ENCODE data around the gene CLCN7. TPM values are rescaled to one million over a fixed set of nuclear protein-coding genes. Genes with fewer than 3 reads are reported as not detected.

The CLCN7 gene
- polyA plus RNA-seq, 1 donor from 2014 or later = 40.9 TPM

DNA sequence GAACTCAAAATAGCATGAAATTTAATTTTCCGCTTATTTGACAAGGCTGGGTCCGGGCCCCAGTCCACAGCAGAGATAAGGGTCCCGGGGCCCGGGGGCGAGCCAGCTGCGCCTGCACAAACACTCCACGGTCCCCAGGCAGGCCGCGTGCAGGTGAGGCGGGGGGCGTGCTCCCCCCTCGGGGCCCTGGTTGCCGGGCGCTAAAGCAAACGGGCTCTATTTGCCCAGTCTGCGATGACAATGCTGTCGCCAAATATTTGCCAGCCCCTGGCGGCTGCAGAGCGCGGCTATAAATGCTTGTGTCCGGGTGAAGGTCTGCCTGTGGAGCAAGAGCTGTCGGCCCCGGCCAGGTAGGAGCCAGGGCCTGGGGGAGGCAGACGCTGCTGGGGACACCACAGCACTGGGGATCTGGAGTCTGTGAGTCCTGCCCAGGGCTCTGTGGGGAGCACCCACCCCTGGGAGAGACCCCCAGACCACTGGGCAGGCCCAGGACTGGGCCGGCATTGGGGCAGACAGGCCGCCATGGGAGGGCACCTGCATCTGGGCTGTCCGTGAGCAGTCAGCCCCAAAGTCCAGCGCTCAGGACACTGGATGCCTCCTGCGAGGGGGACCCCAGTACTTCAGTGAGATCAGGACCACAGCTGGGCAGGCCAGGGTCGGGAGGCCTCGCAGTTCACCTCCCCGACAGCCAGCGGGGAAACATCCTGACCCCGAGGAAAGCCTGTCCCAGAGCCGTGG lies 43.9 kb downstream of the CLCN7 start, which contains the start of gene PERCC1:
Gene PERCC1, plus strand, starts transcription at position 320 of the 738 bp plus-strand sequence. CDS start 1,516 bp downstream, outside the sequence.
- no peak within 1 kb of the TSS for H2AFZ ChIP-seq (ENCODE audit: low read depth, low read length)
- H4K20me1 ChIP-seq (ENCODE audit: insufficient read depth) = no peaks in the 10 kb centered on the region
- no peak for TF ChIP-seq RAD21 (conservative IDR thresholded peaks at IDR 0.05)
- no peak for TF ChIP-seq SMC3 (conservative IDR thresholded peaks at IDR 0.05; ENCODE audit: poor library complexity)
- TF ChIP-seq EZH2 (IDR thresholded peaks at IDR 0.05; ENCODE audit: borderline replicate concordance, insufficient read depth, low read length, poor library complexity, severe bottlenecking) = no peak
- TF ChIP-seq, protein P1, sequence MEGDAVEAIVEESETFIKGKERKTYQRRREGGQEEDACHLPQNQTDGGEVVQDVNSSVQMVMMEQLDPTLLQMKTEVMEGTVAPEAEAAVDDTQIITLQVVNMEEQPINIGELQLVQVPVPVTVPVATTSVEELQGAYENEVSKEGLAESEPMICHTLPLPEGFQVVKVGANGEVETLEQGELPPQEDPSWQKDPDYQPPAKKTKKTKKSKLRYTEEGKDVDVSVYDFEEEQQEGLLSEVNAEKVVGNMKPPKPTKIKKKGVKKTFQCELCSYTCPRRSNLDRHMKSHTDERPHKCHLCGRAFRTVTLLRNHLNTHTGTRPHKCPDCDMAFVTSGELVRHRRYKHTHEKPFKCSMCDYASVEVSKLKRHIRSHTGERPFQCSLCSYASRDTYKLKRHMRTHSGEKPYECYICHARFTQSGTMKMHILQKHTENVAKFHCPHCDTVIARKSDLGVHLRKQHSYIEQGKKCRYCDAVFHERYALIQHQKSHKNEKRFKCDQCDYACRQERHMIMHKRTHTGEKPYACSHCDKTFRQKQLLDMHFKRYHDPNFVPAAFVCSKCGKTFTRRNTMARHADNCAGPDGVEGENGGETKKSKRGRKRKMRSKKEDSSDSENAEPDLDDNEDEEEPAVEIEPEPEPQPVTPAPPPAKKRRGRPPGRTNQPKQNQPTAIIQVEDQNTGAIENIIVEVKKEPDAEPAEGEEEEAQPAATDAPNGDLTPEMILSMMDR (IDR thresholded peaks at IDR 0.05; ENCODE audit: poor library complexity, severe bottlenecking) = no peak
- no peak for TF ChIP-seq EP300 (conservative IDR thresholded peaks at IDR 0.05; ENCODE audit: poor library complexity, severe bottlenecking)
- no peak for TF ChIP-seq MXI1 (conservative IDR thresholded peaks at IDR 0.05; ENCODE audit: poor library complexity, severe bottlenecking)
- no peak for TF ChIP-seq TAF1 (IDR thresholded peaks at IDR 0.05; ENCODE audit: low read depth)
- TF ChIP-seq POLR2AphosphoS5 (IDR thresholded peaks at IDR 0.05) = no peak
- TF ChIP-seq, protein P2, sequence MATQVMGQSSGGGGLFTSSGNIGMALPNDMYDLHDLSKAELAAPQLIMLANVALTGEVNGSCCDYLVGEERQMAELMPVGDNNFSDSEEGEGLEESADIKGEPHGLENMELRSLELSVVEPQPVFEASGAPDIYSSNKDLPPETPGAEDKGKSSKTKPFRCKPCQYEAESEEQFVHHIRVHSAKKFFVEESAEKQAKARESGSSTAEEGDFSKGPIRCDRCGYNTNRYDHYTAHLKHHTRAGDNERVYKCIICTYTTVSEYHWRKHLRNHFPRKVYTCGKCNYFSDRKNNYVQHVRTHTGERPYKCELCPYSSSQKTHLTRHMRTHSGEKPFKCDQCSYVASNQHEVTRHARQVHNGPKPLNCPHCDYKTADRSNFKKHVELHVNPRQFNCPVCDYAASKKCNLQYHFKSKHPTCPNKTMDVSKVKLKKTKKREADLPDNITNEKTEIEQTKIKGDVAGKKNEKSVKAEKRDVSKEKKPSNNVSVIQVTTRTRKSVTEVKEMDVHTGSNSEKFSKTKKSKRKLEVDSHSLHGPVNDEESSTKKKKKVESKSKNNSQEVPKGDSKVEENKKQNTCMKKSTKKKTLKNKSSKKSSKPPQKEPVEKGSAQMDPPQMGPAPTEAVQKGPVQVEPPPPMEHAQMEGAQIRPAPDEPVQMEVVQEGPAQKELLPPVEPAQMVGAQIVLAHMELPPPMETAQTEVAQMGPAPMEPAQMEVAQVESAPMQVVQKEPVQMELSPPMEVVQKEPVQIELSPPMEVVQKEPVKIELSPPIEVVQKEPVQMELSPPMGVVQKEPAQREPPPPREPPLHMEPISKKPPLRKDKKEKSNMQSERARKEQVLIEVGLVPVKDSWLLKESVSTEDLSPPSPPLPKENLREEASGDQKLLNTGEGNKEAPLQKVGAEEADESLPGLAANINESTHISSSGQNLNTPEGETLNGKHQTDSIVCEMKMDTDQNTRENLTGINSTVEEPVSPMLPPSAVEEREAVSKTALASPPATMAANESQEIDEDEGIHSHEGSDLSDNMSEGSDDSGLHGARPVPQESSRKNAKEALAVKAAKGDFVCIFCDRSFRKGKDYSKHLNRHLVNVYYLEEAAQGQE (IDR thresholded peaks at IDR 0.05; ENCODE audit: borderline replicate concordance) = no peak
- no peak within 1 kb of the TSS for H3K4me3 ChIP-seq (ENCODE audit: low read length)
- H3K79me2 ChIP-seq (replicated peaks; ENCODE audit: insufficient read depth, low read length) = no peaks in the 10 kb centered on the region
- no peaks in the 10 kb centered on the region for H3K36me3 ChIP-seq (ENCODE audit: insufficient read depth, low read length)
- no peaks in the 10 kb centered on the region for H3K9me3 ChIP-seq (ENCODE audit: low read length)
- H3K27ac ChIP-seq (ENCODE audit: low read length) = no peak within 1 kb of the TSS
- H3K9me2 ChIP-seq (ENCODE audit: insufficient read depth, low read length) = no peaks in the 10 kb centered on the region
- no peak within 1 kb of the TSS for H3K9ac ChIP-seq (ENCODE audit: low read length)
- no peaks in the 10 kb centered on the region for H3F3A ChIP-seq (ENCODE audit: insufficient read depth, low read length, poor library complexity, severe bottlenecking)
- H3K4me2 ChIP-seq (ENCODE audit: low read length) = no peak within 1 kb of the TSS
- H3K27me3 ChIP-seq (ENCODE audit: insufficient read depth, low read depth, low read length) = no peaks in the 10 kb centered on the region

DNA sequence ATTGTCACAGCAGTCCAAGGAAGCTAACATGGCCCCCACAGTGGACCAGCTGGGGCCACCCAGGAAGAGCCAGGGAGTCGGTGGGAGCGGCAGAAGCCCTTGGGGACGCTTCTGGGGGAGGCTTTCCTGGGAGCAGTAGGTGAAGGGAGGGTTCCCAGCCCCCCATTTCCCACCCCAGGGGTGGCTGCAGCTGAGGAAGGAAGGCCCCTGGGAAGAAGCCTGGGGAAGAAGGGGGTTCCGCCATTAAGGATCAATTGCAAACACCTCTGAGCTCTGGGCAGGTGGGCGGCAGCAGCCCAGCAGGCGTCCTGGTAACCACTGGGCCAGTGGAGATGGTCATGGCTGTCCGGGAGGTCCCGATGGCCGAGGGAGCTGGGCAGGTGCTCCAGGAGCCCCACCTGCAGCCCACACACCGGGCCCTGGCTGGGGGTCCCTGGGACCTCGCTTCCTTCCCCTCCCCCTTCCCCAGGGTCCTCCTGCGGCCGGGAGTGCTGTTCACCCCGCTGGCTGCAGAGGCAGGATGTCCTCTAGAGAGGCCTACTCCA lies 44.5 kb downstream of the CLCN7 start:
- Histone ChIP-seq H3K9ac (ENCODE audit: low read length) (no peak overlapping the region), H3K4me3 (ENCODE audit: low read length) (no peak overlapping the region), H3K4me2 (ENCODE audit: low read length) (no peak overlapping the region), H3K36me3 (ENCODE audit: insufficient read depth, low read length) (no peaks in the 10 kb centered on the region), H3F3A (ENCODE audit: insufficient read depth, low read length, poor library complexity, severe bottlenecking) (no peaks in the 10 kb centered on the region), H3K9me2 (ENCODE audit: insufficient read depth, low read length) (no peaks in the 10 kb centered on the region), H3K9me3 (ENCODE audit: low read length) (no peaks in the 10 kb centered on the region), H2AFZ (ENCODE audit: low read depth, low read length) (no peak overlapping the region), H3K27ac (ENCODE audit: low read length) (no peak overlapping the region), H3K27me3 (ENCODE audit: insufficient read depth, low read depth, low read length) (no peaks in the 10 kb centered on the region), H4K20me1 (ENCODE audit: insufficient read depth) (no peaks in the 10 kb centered on the region), H3K79me2 (replicated peaks; ENCODE audit: insufficient read depth, low read length) (no peaks in the 10 kb centered on the region)
- no peak for TF ChIP-seq MXI1 (conservative IDR thresholded peaks at IDR 0.05; ENCODE audit: poor library complexity, severe bottlenecking)
- no peak for TF ChIP-seq EP300 (conservative IDR thresholded peaks at IDR 0.05; ENCODE audit: poor library complexity, severe bottlenecking)
- TF ChIP-seq POLR2AphosphoS5 (IDR thresholded peaks at IDR 0.05) = no peak
- TF ChIP-seq, protein P2 (IDR thresholded peaks at IDR 0.05; ENCODE audit: borderline replicate concordance) = no peak
- TF ChIP-seq SMC3 (conservative IDR thresholded peaks at IDR 0.05; ENCODE audit: poor library complexity) = no peak
- no peak for TF ChIP-seq EZH2 (IDR thresholded peaks at IDR 0.05; ENCODE audit: borderline replicate concordance, insufficient read depth, low read length, poor library complexity, severe bottlenecking)
- no peak for TF ChIP-seq TAF1 (IDR thresholded peaks at IDR 0.05; ENCODE audit: low read depth)
- no peak for TF ChIP-seq RAD21 (conservative IDR thresholded peaks at IDR 0.05)
- TF ChIP-seq, protein P1 (IDR thresholded peaks at IDR 0.05; ENCODE audit: poor library complexity, severe bottlenecking) = no peak
